Keratinocyte (primary cell): ENCODE data around the gene GTF3C1. TPM values are rescaled to one million over a fixed set of nuclear protein-coding genes. Genes with fewer than 3 reads are reported as not detected.

Experiments used
- DNase-seq: peaks from one replicate; pipeline ENCODE4 v3.0.0-alpha.2; 2011; ENCODE audit warnings: low read depth, missing footprints, low spot score
- FAIRE-seq: peaks from 2 replicates; lab custom pipeline; 2011; peaks lifted over from hg19 to GRCh38; lab: Jason Lieb, UNC
- H2AFZ ChIP-seq: 2 replicates; pipeline ENCODE4 v1.6.0; 2012; ENCODE audit warnings: low read length, control low read depth, inconsistent platforms; ENCODE audit not compliant: control insufficient read depth
- H3K27ac ChIP-seq: 2 replicates; pipeline ENCODE4 v1.5.1; 2011; ENCODE audit warnings: low read length; ENCODE audit not compliant: control insufficient read depth, insufficient read depth
- H3K27me3 ChIP-seq: 3 replicates; pipeline ENCODE4 v1.6.0; 2011; ENCODE audit warnings: low read length; ENCODE audit not compliant: control insufficient read depth, insufficient read depth; ENCODE audit errors: extremely low read depth
- H3K36me3 ChIP-seq, 2 experiments: 2 replicates in 1 of 2; 3 replicates in 1 of 2; pipeline ENCODE4 v1.5.1; 2011; ENCODE audit warnings: low read length in 2 of 2, mild to moderate bottlenecking in 1 of 2; ENCODE audit not compliant: control insufficient read depth in 2 of 2, insufficient read depth in 2 of 2; ENCODE audit errors: extremely low read depth in 1 of 2
- H3K4me1 ChIP-seq: 3 replicates; pipeline ENCODE4 v1.5.1; 2011; ENCODE audit warnings: low read length; ENCODE audit not compliant: control insufficient read depth, insufficient read depth; ENCODE audit errors: extremely low read depth
- H3K4me2 ChIP-seq: 3 replicates; pipeline ENCODE4 v1.6.0; 2011; ENCODE audit warnings: low read depth, low read length; ENCODE audit not compliant: control insufficient read depth, insufficient read depth; ENCODE audit errors: extremely low read depth
- H3K4me3 ChIP-seq, 3 experiments: fragments of 200-600 bp in 1 of 3; sonication (generic) in 1 of 3; 2 replicates in 2 of 3; 3 replicates in 1 of 3; pipeline ENCODE4 v1.5.1; 2011 to 2016; ENCODE audit warnings: low read length in 3 of 3, mild to moderate bottlenecking in 3 of 3, control low read depth in 2 of 3, inconsistent platforms in 1 of 3, low read depth in 1 of 3, mixed read lengths in 1 of 3, mixed run types in 1 of 3, moderate library complexity in 1 of 3; ENCODE audit not compliant: control insufficient read depth in 2 of 3, insufficient read depth in 2 of 3; ENCODE audit errors: extremely low read depth in 1 of 3
- H3K79me2 ChIP-seq: 2 replicates; pipeline ENCODE4 v1.6.0; 2012; ENCODE audit warnings: low read length; ENCODE audit not compliant: control insufficient read depth, insufficient read depth
- H3K9ac ChIP-seq: 3 replicates; pipeline ENCODE4 v1.6.0; 2011; ENCODE audit warnings: low read length; ENCODE audit not compliant: control insufficient read depth, insufficient read depth; ENCODE audit errors: extremely low read depth
- H3K9me1 ChIP-seq: 3 replicates; pipeline ENCODE4 v1.6.0; 2011; ENCODE audit warnings: low read length; ENCODE audit not compliant: control insufficient read depth, insufficient read depth; ENCODE audit errors: extremely low read depth
- H3K9me3 ChIP-seq: 2 replicates; pipeline ENCODE4 v1.5.1; 2012; ENCODE audit warnings: low read depth, low read length; ENCODE audit not compliant: control insufficient read depth
- H4K20me1 ChIP-seq: 3 replicates; pipeline ENCODE4 v1.6.0; 2011; ENCODE audit warnings: low read length; ENCODE audit not compliant: control insufficient read depth, insufficient read depth; ENCODE audit errors: extremely low read depth
- EZH2 ChIP-seq: IDR thresholded peaks from one replicate; pipeline ENCODE4 v1.6.1; 2012; ENCODE audit warnings: inconsistent platforms, mild to moderate bottlenecking, low read length, moderate library complexity
- dilution Hi-C: fragments of 300-500 bp; cut with MboI; formaldehyde crosslinking; loops from one replicate; pipeline ENCODE4 v1.7.0; 2020; ENCODE audit warnings: low sequenced_read_pairs; ENCODE audit not compliant: extremely low pct_ligation_motif_present
- polyA plus RNA-seq, 5 experiments: library from polyadenylated mRNA; depleted of rRNA in 3 of 5; stranded (reverse) in 3 of 5; stranded (forward) in 1 of 5; unstranded in 1 of 5; fragments of >200 nt; gene quantifications; 1 replicate in 1 of 5; 2 replicates in 3 of 5; 3 replicates in 1 of 5; pipeline versions ENCODE4 v1.2.1 to v1.2.3, GENCODE V29; 2011 to 2012; ENCODE audit warnings: missing spikeins in 2 of 5, low read depth in 1 of 5, low replicate concordance in 1 of 5
- TF ChIP-seq, protein P1 (sequence below), 3 experiments: IDR thresholded peaks in 1 of 3; conservative IDR thresholded peaks in 1 of 3; optimal IDR thresholded peaks in 1 of 3; 2 replicates in 2 of 3; 3 replicates in 1 of 3; pipeline versions ENCODE3 to v1.5.1; 2011; ENCODE audit warnings: low read length in 3 of 3, mild to moderate bottlenecking in 3 of 3, moderate library complexity in 2 of 3, control low read depth in 1 of 3, inconsistent platforms in 1 of 3; ENCODE audit not compliant: insufficient read depth in 2 of 3; ENCODE audit errors: extremely low read depth in 1 of 3

The GTF3C1 gene
- polyA plus RNA-seq, 1 donor (not counting 4 experiments of a cell fraction or from before 2014, with no cell fraction given): 23.5 TPM

DNA sequence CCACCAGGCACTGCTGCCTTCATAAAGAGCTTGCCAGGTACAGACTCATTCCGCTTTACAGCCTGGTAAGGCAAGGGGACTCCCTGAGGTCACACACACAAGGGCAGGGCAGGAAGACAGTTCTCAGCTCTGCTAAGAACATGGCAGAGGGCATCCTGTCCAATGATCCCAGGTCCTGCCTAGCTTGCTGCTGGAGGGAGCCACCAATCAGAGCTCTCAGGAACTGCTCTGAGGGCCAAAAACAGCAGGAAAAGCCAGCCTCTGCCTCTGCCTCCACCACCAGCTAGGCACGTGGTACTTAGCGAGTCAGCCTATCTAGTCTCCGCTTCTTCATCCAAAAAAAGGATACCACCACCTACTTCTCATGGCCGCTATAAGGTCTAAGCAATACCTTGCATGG lies 66.1 kb downstream of the GTF3C1 start:
- no peak for TF ChIP-seq EZH2
- TF ChIP-seq, protein P1, sequence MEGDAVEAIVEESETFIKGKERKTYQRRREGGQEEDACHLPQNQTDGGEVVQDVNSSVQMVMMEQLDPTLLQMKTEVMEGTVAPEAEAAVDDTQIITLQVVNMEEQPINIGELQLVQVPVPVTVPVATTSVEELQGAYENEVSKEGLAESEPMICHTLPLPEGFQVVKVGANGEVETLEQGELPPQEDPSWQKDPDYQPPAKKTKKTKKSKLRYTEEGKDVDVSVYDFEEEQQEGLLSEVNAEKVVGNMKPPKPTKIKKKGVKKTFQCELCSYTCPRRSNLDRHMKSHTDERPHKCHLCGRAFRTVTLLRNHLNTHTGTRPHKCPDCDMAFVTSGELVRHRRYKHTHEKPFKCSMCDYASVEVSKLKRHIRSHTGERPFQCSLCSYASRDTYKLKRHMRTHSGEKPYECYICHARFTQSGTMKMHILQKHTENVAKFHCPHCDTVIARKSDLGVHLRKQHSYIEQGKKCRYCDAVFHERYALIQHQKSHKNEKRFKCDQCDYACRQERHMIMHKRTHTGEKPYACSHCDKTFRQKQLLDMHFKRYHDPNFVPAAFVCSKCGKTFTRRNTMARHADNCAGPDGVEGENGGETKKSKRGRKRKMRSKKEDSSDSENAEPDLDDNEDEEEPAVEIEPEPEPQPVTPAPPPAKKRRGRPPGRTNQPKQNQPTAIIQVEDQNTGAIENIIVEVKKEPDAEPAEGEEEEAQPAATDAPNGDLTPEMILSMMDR (optimal IDR thresholded peaks at IDR 0.05 in 1 of 3, IDR thresholded peaks at IDR 0.05 in 1 of 3, conservative IDR thresholded peaks at IDR 0.05 in 1 of 3; ENCODE audit: extremely low read depth in 1 of 3, insufficient read depth in 2 of 3, low read length in 3 of 3): no peak
- Histone ChIP-seq H3K9me1 (no peaks in the 10 kb centered on the region), H3K79me2 (no peaks in the 10 kb centered on the region), H4K20me1 (no peaks in the 10 kb centered on the region), H3K4me1 (no peaks in the 10 kb centered on the region), H3K27me3 (no peaks in the 10 kb centered on the region), H3K4me3 (no peak overlapping the region), H3K9ac (no peak overlapping the region), H2AFZ (no peak overlapping the region), H3K36me3 (peaks cover 38 to 61% of the 10 kb centered on the region in 2 experiments), H3K27ac (no peak overlapping the region), H3K4me2 (no peak overlapping the region), H3K9me3 (no peaks in the 10 kb centered on the region)
- no peak for DNase-seq
- no peak for FAIRE-seq
- dilution Hi-C loops: no loop called here

DNA sequence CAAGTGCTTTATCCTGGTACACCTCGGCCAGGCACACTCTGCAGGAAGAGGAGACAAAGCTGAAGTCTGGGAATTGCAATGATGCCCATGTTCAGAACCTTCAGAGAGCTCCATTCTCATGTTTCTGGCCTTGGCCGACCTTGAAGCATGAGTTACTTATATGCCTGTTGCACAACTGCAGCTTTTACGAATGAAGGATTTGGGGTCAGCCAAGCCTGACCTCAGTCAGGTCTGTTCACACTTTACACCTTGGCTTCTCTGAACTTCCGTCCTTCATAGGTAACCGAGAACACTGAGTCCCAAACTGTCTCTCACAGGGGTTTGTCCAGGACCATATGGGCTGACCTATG lies 66.7 kb downstream of the GTF3C1 start:
- Histone ChIP-seq H3K9me1 (no peaks in the 10 kb centered on the region), H3K9me3 (no peaks in the 10 kb centered on the region), H3K27ac (no peak overlapping the region), H3K36me3 (peaks cover 32 to 60% of the 10 kb centered on the region in 2 experiments), H2AFZ (no peak overlapping the region), H4K20me1 (no peaks in the 10 kb centered on the region), H3K4me1 (no peaks in the 10 kb centered on the region), H3K27me3 (no peaks in the 10 kb centered on the region), H3K4me3 (no peak overlapping the region), H3K79me2 (no peaks in the 10 kb centered on the region), H3K9ac (no peak overlapping the region), H3K4me2 (no peak overlapping the region)
- dilution Hi-C loops: no loop called here
- FAIRE-seq (no peak), DNase-seq (no peak)
- TF ChIP-seq, protein P1 (optimal IDR thresholded peaks at IDR 0.05 in 1 of 3, IDR thresholded peaks at IDR 0.05 in 1 of 3, conservative IDR thresholded peaks at IDR 0.05 in 1 of 3; ENCODE audit: extremely low read depth in 1 of 3, insufficient read depth in 2 of 3, low read length in 3 of 3): no peak
- no peak for TF ChIP-seq EZH2
